CD4-positive, alpha-beta T cell treated with Interleukin-15 for 1 hour (primary cell): ENCODE data around the gene PURA.
A peak's percentile ranks its signal among the peaks of the same experiment; 100 is the strongest.

ENCODE experiments used
- DNase-seq: peaks from one replicate; pipeline ENCODE4 v3.0.0-alpha.2; 2020

The PURA gene

DNA sequence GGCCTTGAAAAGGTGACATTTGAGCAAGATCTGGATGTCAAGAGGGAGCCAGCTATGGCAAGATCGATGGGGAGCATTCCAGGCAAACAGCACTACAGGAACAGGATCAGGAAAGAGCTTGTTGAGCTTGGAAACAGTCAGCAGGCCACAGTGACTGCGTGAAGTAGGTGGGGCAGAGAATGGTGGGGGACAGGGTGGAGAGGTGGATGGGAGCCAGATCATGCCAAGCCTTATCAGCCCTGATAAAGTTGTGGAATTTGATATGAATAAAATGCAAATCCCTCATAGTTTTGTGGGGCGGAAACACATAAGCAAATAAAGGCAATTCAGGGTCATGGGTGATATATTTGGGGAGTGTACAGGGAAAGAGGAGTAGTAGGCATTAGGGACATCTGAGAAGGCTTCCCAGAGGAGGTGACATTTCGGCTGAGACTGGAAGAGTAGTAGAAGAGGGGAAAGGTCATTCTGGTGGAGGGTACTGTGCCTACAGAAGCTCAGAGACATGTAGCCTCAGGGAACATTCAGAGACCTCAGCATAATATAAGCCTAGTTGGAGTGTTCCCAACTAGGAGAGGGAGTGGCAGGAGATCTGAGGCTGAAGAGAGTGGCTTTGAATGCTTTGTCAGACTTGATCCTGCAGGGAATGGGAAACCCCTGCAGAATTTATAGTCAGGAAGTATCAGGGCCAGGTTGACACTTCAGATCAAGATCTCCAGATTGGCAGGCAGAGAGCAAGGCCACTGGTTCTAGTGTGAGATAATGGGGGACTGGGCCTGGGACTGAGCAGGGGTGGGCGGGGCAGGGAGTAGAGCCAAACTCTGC, 51.4 kb downstream of the PURA start:
- no peak for DNase-seq

DNA sequence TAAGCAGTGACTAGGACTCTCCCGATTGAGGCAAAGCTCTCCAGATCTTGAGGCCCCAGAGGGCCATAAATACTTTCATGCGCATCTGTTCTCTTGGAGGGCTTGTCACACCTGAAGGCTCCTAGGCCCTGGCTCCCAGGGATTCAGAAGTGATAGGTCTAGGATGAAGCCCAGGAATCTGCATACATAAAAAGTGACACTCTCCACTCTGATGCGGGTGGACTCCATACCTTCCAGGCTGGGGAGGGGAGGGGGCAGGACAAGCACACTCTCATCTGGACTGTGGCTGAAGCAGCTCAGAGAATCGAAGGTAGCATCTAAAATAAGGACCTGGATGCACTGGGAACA, 52.0 kb downstream of the PURA start:
- DNase-seq: no peak

DNA sequence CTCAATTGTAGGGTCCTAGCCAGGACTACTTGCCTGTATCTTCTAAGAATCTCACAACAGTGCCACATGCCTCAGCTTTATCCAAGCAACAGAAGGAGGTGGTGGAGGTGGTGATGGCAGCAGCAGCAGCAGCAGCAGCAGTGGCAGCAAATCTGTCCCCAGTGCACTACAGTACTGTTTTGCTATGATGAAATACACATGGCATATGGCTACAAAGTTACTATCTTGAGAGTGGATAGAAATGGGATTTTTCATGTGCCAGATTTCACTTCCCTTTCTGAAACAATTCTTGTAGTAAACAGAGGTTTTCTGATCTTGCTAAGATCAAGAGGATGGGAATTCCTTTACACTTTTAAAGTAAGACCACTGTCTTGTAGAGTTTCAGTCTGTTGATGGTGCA, 53.0 kb downstream of the PURA start:
- no peak for DNase-seq

DNA sequence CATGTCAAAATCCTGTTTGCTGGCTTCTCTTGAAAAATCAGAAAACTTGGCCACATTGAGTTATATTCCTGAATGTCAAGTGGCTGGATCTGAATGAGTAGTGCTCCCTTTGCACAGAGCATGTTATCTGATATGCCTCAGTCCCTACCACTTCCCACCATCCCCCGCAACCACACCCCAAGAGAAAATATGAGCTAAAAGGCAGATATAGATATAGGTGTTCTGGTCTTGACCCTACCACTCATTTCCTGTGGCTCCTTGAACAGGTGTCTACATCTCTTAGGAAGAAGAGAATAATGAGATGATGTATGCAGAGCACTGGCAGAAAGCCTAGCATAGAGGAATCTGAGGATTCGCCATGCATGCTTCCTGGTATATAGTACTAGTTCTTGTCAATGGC, 54.5 kb downstream of the PURA start:
- no peak for DNase-seq

DNA sequence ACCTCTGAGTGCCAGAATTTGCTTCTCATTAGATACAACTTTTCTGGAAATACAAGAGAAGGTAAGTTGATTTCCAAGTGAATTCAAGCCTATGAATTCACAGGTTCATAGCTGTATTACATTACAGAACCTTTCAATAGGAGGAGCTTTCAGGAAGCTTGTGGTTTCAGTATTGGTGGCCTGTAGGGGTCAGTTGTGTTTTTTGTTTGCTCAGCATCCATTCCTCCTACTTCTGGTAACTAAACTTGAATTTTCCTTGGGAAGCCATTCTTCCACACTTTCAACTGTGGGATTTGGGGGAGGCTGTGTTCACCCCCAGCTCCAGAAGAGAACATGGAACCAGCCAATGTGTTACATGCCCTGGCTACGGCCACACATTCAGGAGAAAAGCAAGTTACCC, 55.5 kb downstream of the PURA start:
- no peak for DNase-seq

DNA sequence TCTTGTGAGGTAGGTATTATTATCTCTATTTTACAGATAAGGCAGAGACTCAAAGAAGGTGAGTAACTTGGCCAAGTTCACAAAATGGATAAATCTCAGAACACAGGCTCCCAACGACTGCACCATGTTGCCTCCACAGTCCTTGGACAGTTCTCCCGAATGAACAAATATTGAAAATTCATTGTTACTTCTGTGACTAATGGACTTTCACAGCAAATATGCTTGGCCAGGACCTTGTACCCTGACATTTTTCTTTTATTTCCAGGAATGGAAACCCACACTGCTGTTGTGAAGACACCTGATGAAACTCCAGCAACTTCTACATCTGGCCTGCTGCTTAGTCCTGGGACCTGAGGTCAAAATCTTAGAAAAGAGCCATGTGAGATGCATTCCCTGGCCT, 58.6 kb downstream of the PURA start:
- no peak for DNase-seq

DNA sequence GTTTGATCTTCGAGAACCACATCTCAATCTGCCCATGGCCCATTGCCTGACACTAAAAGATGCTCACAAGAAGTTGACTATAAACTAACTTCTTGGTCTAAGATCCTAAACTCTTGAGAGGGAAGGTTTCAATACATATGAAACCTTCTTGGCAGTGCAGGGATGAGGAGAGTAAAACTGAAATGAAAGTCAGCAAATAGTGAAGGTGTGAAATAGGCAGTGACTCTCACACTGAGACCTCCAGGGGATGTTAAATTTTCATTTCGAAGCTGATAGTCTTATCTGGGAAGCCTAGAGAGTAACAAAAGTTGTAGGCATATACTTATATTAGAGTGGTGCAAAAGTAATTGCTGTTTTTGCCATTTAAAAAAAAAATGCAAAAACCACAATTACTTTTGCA, 60.1 kb downstream of the PURA start:
- DNase-seq: no peak

DNA sequence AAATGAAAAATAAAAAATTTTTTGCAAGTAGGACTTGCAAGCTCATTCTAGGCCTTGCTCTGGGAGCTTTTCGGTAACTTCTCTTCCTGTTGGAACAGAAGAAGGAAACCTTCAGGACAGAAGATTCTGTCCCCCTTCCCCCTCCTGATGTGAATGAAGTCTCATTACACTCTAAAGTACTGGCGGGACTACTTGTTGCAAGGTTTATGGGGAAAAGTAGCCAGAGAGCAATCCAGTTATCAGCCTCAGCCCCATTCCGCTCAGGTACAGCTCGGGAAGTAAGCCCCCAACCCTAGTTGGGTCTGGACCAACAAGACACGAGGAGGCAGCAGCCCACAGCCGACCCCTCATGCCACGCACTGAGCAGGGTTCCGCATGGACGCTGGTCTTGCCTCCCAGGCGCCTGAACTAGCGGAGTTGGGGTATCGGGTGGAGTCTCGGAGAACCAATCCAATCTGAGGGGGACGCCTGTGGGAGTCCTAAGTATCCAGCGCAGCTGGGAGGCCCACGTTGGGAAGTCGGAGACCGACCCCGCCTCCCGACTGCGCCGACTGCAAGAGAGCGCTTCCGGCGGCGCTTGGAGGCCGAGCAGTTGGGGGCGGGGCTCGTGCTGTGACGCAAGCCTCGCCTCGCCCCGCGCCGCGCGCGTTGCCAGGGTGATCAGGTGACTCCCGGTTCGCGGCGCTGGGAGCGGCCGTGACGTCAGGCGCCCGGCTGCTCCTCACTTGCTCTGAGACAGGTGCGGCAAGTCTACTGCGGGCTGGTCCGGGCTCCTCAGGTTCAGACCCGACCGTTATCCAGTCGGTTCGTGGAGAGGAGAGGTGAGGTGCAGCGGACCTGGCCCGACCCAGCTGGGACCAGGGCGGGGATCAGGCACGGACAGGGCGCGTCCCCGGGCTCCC, 60.8 kb downstream of the PURA start, which contains the start of gene CYSTM1:
Gene CYSTM1 (plus strand): TSS at position 724 of the 902 bp plus-strand sequence. CDS start 19,278 bp downstream, outside the sequence.
- DNase-seq: peak; percentile 97
